Naive thymus-derived CD4-positive, alpha-beta T cell (primary cell): ENCODE results near the gene SELENOI. TPM values are rescaled to one million over a fixed set of nuclear protein-coding genes. Genes with fewer than 3 reads are reported as not detected.

Experiments used
- ATAC-seq: fragments of 150-1000 bp; cut with Tn5 transposase; 2 replicates; pipeline ENCODE4 v1.10.0; 2021; ENCODE audit warnings: mild to moderate bottlenecking, moderate library complexity
- CTCF ChIA-PET: fragments of 350-600 bp; sonication (Branson Sonifier 250); formaldehyde crosslinking; loops from one replicate; lab custom pipeline; 2021; ENCODE audit warnings: antibody characterized with exemption; lab: Charles Lee
- POLR2A ChIA-PET: fragments of 350-600 bp; sonication (Branson Sonifier 250); formaldehyde crosslinking; loops from one replicate; lab custom pipeline; 2021; ENCODE audit warnings: antibody characterized with exemption, inconsistent platforms; lab: Charles Lee
- DNase-seq, 9 donors: peaks; one replicate each; pipeline versions ENCODE4 v3.0.0 to v3.0.0-alpha.2; 2020 to 2022; ENCODE audit warnings: mixed read lengths in 1 of 9
- H3K27ac ChIP-seq: one replicate; pipeline ENCODE4 v1.7.0; 2013; ENCODE audit warnings: mild to moderate bottlenecking, low read depth, low read length, moderate library complexity
- H3K27me3 ChIP-seq, 2 donors: one replicate each; pipeline ENCODE4 v1.7.0; 2013; ENCODE audit warnings: low read length in 2 of 2, mild to moderate bottlenecking in 2 of 2, moderate library complexity in 2 of 2; ENCODE audit not compliant: control insufficient read depth in 2 of 2, insufficient read depth in 2 of 2
- H3K36me3 ChIP-seq, 3 experiments: 1 replicate in 2 of 3; 2 replicates in 1 of 3; pipeline ENCODE4 v1.7.0; 2013; ENCODE audit warnings: low read length in 3 of 3, mild to moderate bottlenecking in 3 of 3, moderate library complexity in 1 of 3; ENCODE audit not compliant: insufficient read depth in 3 of 3, control insufficient read depth in 2 of 3
- H3K4me1 ChIP-seq, 2 donors: one replicate each; pipeline ENCODE4 v1.7.0; 2013; ENCODE audit warnings: low read length in 2 of 2, mild to moderate bottlenecking in 2 of 2, moderate library complexity in 1 of 2; ENCODE audit not compliant: control insufficient read depth in 2 of 2, insufficient read depth in 2 of 2
- H3K4me3 ChIP-seq: 2 replicates; pipeline ENCODE4 v1.7.0; 2013; ENCODE audit warnings: mild to moderate bottlenecking, low read length
- H3K9me3 ChIP-seq, 3 experiments: 1 replicate in 2 of 3; 2 replicates in 1 of 3; pipeline ENCODE4 v1.7.0; 2013; ENCODE audit warnings: low read length in 3 of 3; ENCODE audit not compliant: control insufficient read depth in 2 of 3
- H3K27ac Mint-ChIP-seq, 9 donors: one replicate each; pipeline ENCODE4 v1.8.0; 2020 to 2022; ENCODE audit warnings: mixed read lengths in 9 of 9, mild to moderate bottlenecking in 8 of 9, moderate library complexity in 5 of 9, inconsistent platforms in 2 of 9
- H3K27me3 Mint-ChIP-seq, 5 donors: one replicate each; pipeline ENCODE4 v1.8.0; 2021 to 2022; ENCODE audit warnings: mixed read lengths in 5 of 5, mild to moderate bottlenecking in 1 of 5
- H3K36me3 Mint-ChIP-seq, 5 donors: one replicate each; pipeline ENCODE4 v1.8.0; 2020 to 2022; ENCODE audit warnings: mixed read lengths in 5 of 5, mild to moderate bottlenecking in 3 of 5, inconsistent platforms in 1 of 5
- H3K4me1 Mint-ChIP-seq, 7 donors: one replicate each; pipeline ENCODE4 v1.8.0; 2020 to 2022; ENCODE audit warnings: mixed read lengths in 7 of 7, mild to moderate bottlenecking in 3 of 7, inconsistent platforms in 1 of 7
- H3K4me3 Mint-ChIP-seq, 10 donors: one replicate each; pipeline ENCODE4 v1.8.0; 2020 to 2022; ENCODE audit warnings: mild to moderate bottlenecking in 10 of 10, mixed read lengths in 10 of 10, moderate library complexity in 6 of 10, inconsistent platforms in 2 of 10
- H3K9me3 Mint-ChIP-seq, 11 donors: one replicate each; pipeline ENCODE4 v1.8.0; 2020 to 2022; ENCODE audit warnings: mixed read lengths in 11 of 11, mild to moderate bottlenecking in 4 of 11, inconsistent platforms in 1 of 11, moderate library complexity in 1 of 11
- intact Hi-C, 2 donors: fragments of 100-400 bp; cut with micrococcal nuclease; formaldehyde crosslinking; loops; one replicate each; pipeline ENCODE4 v1.15.1; 2023
- polyA plus RNA-seq, 2 donors: library from polyadenylated mRNA; unstranded; fragments of 300-500 nt; fragmentation: Illumina TruSeq; gene quantifications; one replicate each; pipeline ENCODE4 v1.2.3, GENCODE V29; 2021
- total RNA-seq, 6 experiments: library from RNA in 5 of 6; stranded (reverse) in 5 of 6; gene quantifications; 1 replicate in 5 of 6; 2 replicates in 1 of 6; pipeline ENCODE4 v1.2.3 and lab custom pipeline; 2021 to 2026

Gene SELENOI
- total and polyA plus RNA-seq, 7 experiments from 2014 or later = 3.4 to 33.6 (median 19.3) TPM

DNA sequence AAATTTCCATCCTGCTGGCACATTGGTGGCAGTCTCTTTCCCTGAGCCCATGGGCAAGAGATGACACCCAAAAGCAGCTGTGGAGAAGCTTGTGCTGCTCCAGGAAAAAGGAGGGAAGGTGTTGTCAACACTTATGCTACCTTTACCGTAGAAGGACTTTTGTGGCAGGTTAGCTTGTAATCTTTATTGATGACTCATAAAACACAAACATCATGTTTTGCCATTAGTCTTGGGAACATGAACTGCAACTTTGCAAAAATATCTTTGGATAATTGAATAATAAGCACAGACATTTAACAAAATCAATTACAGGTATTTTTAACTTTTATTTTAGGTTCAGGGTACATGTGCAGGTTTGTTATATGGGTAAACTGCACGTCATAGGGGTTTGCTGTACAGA, 89.2 kb downstream of the SELENOI start:
- POLR2A ChIA-PET = no interaction called here

DNA sequence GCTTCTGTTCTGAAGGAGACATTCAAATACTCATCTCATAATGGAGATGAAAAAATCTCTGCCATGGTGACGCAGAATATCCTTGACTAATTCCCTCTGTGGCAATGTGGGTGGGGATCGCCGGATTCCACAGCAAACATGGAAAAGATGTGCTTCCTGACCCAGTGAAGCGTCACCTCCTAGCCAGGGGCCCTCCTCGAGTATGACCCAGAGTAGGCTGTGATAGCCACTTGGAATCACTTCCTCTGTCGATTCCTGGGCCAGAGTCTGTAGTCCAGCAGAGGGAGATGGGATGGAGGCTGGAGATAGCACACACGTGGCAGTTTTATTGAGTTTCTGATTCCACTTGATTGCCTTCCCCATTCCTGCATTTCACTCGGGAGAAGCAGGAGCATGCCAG, 92.6 kb downstream of the SELENOI start:
- ATAC-seq = no peak
- Mint-ChIP-seq H3K4me3 (no peak overlapping the region), H3K36me3 (no peaks in the 10 kb centered on the region), H3K4me1 (peaks cover 0 to 3% (median 0%) of the 10 kb centered on the region in 7 donors), H3K27ac (no peak overlapping the region), H3K27me3 (peaks cover 0 to 24% (median 7%) of the 10 kb centered on the region in 5 donors), H3K9me3 (no peaks in the 10 kb centered on the region)
- intact Hi-C loops = no loop called here
- H3K4me3 ChIP-seq = no peak overlapping the region
- H3K36me3 ChIP-seq = no peaks in the 10 kb centered on the region
- CTCF ChIA-PET = no interaction called here
- POLR2A ChIA-PET = no interaction called here
- no peaks in the 10 kb centered on the region for H3K4me1 ChIP-seq
- H3K27me3 ChIP-seq = no peaks in the 10 kb centered on the region
- no peaks in the 10 kb centered on the region for H3K9me3 ChIP-seq
- no peak overlapping the region for H3K27ac ChIP-seq
- no peak for DNase-seq

More for the DNA sequence above, 89.2 kb downstream of the SELENOI start:
- H3K9me3 Mint-ChIP-seq = no peaks in the 10 kb centered on the region
- Histone ChIP-seq H3K4me1 (no peaks in the 10 kb centered on the region), H3K36me3 (no peaks in the 10 kb centered on the region), H3K4me3 (no peak overlapping the region), H3K27ac (no peak overlapping the region), H3K27me3 (peaks cover 0 to 3% of the 10 kb centered on the region in 2 donors), H3K9me3 (no peaks in the 10 kb centered on the region)
- H3K4me1 Mint-ChIP-seq = peaks cover 0 to 3% (median 0%) of the 10 kb centered on the region in 7 donors
- CTCF ChIA-PET = no interaction called here
- DNase-seq (no peak), ATAC-seq (no peak)
- no peak overlapping the region for H3K27ac Mint-ChIP-seq
- no peak overlapping the region for H3K4me3 Mint-ChIP-seq
- H3K27me3 Mint-ChIP-seq = peaks cover 0 to 43% (median 11%) of the 10 kb centered on the region in 5 donors
- H3K36me3 Mint-ChIP-seq = no peaks in the 10 kb centered on the region
- intact Hi-C loops = no loop called here

DNA sequence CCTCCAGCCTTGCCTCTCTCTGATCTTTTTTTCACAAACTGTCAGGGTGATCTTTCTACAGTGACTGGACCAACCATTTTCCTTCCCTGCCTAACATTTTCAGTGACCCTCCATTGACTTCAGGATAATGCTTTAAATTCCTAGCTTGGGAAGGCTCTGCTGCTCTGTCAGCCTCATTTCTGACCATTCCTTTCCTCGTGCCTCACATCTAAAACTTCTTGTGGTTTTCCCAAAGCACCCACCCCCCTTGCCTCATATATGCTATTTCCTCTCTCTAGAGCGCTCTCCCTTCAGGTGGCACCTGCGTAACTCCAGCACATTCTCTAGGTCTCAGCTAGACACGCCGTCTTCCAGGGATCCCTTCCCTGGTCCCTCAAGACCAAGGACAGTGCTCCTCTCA, 93.0 kb downstream of the SELENOI start:
- no peaks in the 10 kb centered on the region for H3K27me3 ChIP-seq
- H3K4me1 Mint-ChIP-seq = peaks cover 0 to 3% (median 0%) of the 10 kb centered on the region in 7 donors
- ATAC-seq = no peak
- H3K36me3 Mint-ChIP-seq = no peaks in the 10 kb centered on the region
- no peak overlapping the region for H3K4me3 ChIP-seq
- H3K4me1 ChIP-seq = no peaks in the 10 kb centered on the region
- ChIA-PET POLR2A (no interaction called here), CTCF (no interaction called here)
- no peak overlapping the region for H3K27ac Mint-ChIP-seq
- intact Hi-C loops = no loop called here
- H3K36me3 ChIP-seq = no peaks in the 10 kb centered on the region
- H3K9me3 Mint-ChIP-seq = no peaks in the 10 kb centered on the region
- no peak overlapping the region for H3K4me3 Mint-ChIP-seq
- no peak for DNase-seq
- H3K27me3 Mint-ChIP-seq = peaks cover 0 to 21% (median 7%) of the 10 kb centered on the region in 5 donors
- H3K9me3 ChIP-seq = no peaks in the 10 kb centered on the region
- H3K27ac ChIP-seq = no peak overlapping the region

DNA sequence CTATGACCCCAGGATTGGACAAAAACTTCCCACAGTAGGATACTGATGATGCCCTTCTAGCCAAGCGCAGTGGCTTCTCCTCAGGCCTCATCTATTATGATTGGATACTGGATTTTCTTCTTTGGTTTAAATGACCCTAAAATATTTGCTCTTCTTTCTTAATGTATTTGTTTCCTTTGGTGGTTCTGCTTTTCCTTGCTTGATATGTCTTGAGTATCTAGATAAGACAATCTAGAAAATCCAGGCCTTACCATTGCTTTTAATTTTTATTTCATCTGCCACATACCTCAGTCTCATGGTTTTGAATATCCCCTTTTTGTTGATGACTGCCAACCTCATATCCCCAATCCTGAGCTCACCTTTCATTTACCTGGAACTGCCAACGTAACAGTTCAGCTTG, 96.4 kb downstream of the SELENOI start:
- peaks cover 0 to 3% (median 0%) of the 10 kb centered on the region in 7 donors for H3K4me1 Mint-ChIP-seq
- no peak overlapping the region for H3K4me3 Mint-ChIP-seq
- ChIA-PET POLR2A (no interaction called here), CTCF (no interaction called here)
- no peak overlapping the region for H3K4me3 ChIP-seq
- DNase-seq (no peak), ATAC-seq (no peak)
- H3K27ac ChIP-seq = no peak overlapping the region
- peaks cover 0 to 16% (median 7%) of the 10 kb centered on the region in 5 donors for H3K27me3 Mint-ChIP-seq
- no peaks in the 10 kb centered on the region for H3K4me1 ChIP-seq
- intact Hi-C loops = no loop called here
- no peaks in the 10 kb centered on the region for H3K9me3 ChIP-seq
- no peaks in the 10 kb centered on the region for H3K9me3 Mint-ChIP-seq
- H3K27ac Mint-ChIP-seq = no peak overlapping the region
- H3K27me3 ChIP-seq = no peaks in the 10 kb centered on the region
- no peaks in the 10 kb centered on the region for H3K36me3 ChIP-seq
- H3K36me3 Mint-ChIP-seq = no peaks in the 10 kb centered on the region

DNA sequence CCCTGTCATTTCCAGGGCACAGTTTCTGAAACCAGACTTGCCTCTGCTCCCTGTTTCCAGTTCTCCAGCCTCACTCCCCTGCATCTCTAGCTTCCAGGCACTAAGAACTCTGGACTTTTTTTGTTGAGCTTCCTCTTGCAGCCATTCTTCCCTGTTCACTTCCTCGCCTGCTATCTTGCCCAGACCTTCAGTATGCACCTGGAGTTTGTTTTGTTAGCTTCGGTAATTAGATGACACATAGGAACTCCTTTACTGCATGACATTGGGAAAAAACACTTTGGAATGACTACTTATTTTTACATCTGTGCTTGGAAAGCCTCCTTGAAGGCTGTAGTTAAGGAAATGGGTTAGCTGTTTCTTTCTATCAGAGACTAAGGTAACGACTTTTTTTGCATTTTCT, 96.8 kb downstream of the SELENOI start:
- no peaks in the 10 kb centered on the region for H3K36me3 Mint-ChIP-seq
- no peak overlapping the region for H3K4me3 ChIP-seq
- intact Hi-C loops = no loop called here
- no peaks in the 10 kb centered on the region for H3K9me3 ChIP-seq
- no peaks in the 10 kb centered on the region for H3K36me3 ChIP-seq
- H3K4me3 Mint-ChIP-seq = no peak overlapping the region
- no peaks in the 10 kb centered on the region for H3K27me3 ChIP-seq
- DNase-seq (no peak), ATAC-seq (no peak)
- no peak overlapping the region for H3K27ac Mint-ChIP-seq
- H3K9me3 Mint-ChIP-seq = no peaks in the 10 kb centered on the region
- H3K4me1 Mint-ChIP-seq = peaks cover 0 to 3% (median 0%) of the 10 kb centered on the region in 7 donors
- CTCF ChIA-PET = no interaction called here
- H3K27me3 Mint-ChIP-seq = peaks cover 0 to 16% (median 7%) of the 10 kb centered on the region in 5 donors
- POLR2A ChIA-PET = no interaction called here
- H3K27ac ChIP-seq = no peak overlapping the region
- no peaks in the 10 kb centered on the region for H3K4me1 ChIP-seq

DNA sequence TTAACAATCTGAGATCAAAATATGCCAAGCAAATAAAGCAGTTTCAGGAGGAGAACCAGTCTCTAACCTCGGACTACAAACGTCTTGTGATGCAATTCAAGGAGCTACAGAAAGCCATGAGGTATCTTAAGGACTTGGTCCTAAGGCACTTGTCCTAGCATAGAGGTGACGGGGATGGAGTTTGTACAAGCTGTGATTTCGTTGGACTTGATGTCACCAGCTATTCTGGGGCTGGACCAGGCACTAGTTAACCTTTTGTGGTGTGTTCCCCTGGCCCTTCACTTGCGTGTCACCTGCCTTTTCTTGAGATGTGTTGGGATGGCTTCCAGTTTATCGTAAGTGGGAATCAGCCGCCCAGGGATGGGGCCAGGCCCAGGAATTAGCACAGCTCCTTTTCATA, 98.3 kb downstream of the SELENOI start:
- no peak for DNase-seq
- Histone ChIP-seq H3K4me1 (no peaks in the 10 kb centered on the region), H3K27me3 (no peaks in the 10 kb centered on the region), H3K4me3 (no peak overlapping the region), H3K36me3 (no peaks in the 10 kb centered on the region), H3K9me3 (no peaks in the 10 kb centered on the region), H3K27ac (no peak overlapping the region)
- Mint-ChIP-seq H3K9me3 (no peaks in the 10 kb centered on the region), H3K4me1 (no peaks in the 10 kb centered on the region), H3K27me3 (peaks cover 0 to 7% (median 2%) of the 10 kb centered on the region in 5 donors), H3K4me3 (no peak overlapping the region), H3K27ac (no peak overlapping the region), H3K36me3 (no peaks in the 10 kb centered on the region)
- intact Hi-C loops = no loop called here
- ATAC-seq = no peak
- POLR2A ChIA-PET = interaction anchor here (0.7 kb wide), 1 partner anchor 138 kb away, joined by 4 read pairs; no protein-coding TSS in a partner anchor
- CTCF ChIA-PET = interaction anchor here (0.9 kb wide), 1 partner anchor 12 kb away, joined by 3 read pairs; no protein-coding TSS in a partner anchor
